WTC11 (cell line): ENCODE measurements around the gene RPS24. TPM values are rescaled to one million over a fixed set of nuclear protein-coding genes. Genes with fewer than 3 reads are reported as not detected.

Source experiments
- ATAC-seq: fragments of 200-7000 bp; cut with Tn5 transposase; 2 replicates; pipeline ENCODE4 v1.10.0; 2021; ENCODE audit warnings: mild to moderate bottlenecking, moderate library complexity
- Bru-seq: library from RNA; stranded (reverse); fragments of 400-500 nt; gene quantifications from one replicate; lab custom pipeline; 2021; lab: Mats Ljungman, UMichigan
- CTCF ChIA-PET: fragments of 300-600 bp; sonication (Branson Sonifier 250); formaldehyde crosslinking; loops from one replicate; lab custom pipeline; 2021; ENCODE audit warnings: antibody characterized with exemption; lab: Charles Lee
- POLR2A ChIA-PET: fragments of 350-600 bp; sonication (Branson Sonifier 250); formaldehyde crosslinking; loops from one replicate; lab custom pipeline; 2021; ENCODE audit warnings: antibody characterized with exemption; lab: Charles Lee
- DNase-seq: peaks from one replicate; pipeline ENCODE4 v3.0.0; 2021; ENCODE audit warnings: low spot score
- H3K27ac Mint-ChIP-seq: 2 replicates; pipeline ENCODE4 v1.8.0; 2021; ENCODE audit warnings: mixed read lengths
- H3K27me3 Mint-ChIP-seq: 2 replicates; pipeline ENCODE4 v1.8.0; 2021; ENCODE audit warnings: low read depth, mild to moderate bottlenecking, moderate library complexity, mixed read lengths
- H3K36me3 Mint-ChIP-seq: 2 replicates; pipeline ENCODE4 v1.8.0; 2021; ENCODE audit warnings: mixed read lengths
- H3K4me1 Mint-ChIP-seq: 2 replicates; pipeline ENCODE4 v1.8.0; 2022; ENCODE audit warnings: mixed read lengths
- H3K4me3 Mint-ChIP-seq: 2 replicates; pipeline ENCODE4 v1.8.0; 2021; ENCODE audit warnings: mild to moderate bottlenecking, moderate library complexity, mixed read lengths
- H3K9me3 Mint-ChIP-seq: 2 replicates; pipeline ENCODE4 v1.8.0; 2021; ENCODE audit warnings: mixed read lengths
- CREM ChIP-seq: sonication (generic); formaldehyde crosslinking; IDR thresholded peaks from 2 replicates; pipeline ENCODE4 v1.8.1; 2022; ENCODE audit warnings: mild to moderate bottlenecking, missing genetic modification reagents, moderate library complexity
- ETV6 ChIP-seq: sonication (generic); formaldehyde crosslinking; IDR thresholded peaks from 2 replicates; pipeline ENCODE4 v1.8.1; 2022; ENCODE audit warnings: mild to moderate bottlenecking, missing genetic modification reagents
- FOXP1 ChIP-seq: sonication (generic); formaldehyde crosslinking; IDR thresholded peaks from 2 replicates; pipeline ENCODE4 v1.8.0; 2022; ENCODE audit warnings: missing genetic modification reagents, mild to moderate bottlenecking, moderate library complexity, borderline replicate concordance
- NFYB ChIP-seq: sonication (generic); formaldehyde crosslinking; conservative IDR thresholded peaks from 2 replicates; pipeline ENCODE4 v1.8.0; 2022; ENCODE audit warnings: low read depth, missing genetic modification reagents
- PRRX2 ChIP-seq: fragments of 250-450 bp; sonication (Bioruptor Pico); IDR thresholded peaks from 2 replicates; pipeline ENCODE4 v1.8.0; 2021; ENCODE audit warnings: mild to moderate bottlenecking
- SMAD3 ChIP-seq: sonication (generic); formaldehyde crosslinking; IDR thresholded peaks from 2 replicates; pipeline ENCODE4 v1.8.0; 2022; ENCODE audit warnings: missing genetic modification reagents, mild to moderate bottlenecking, borderline replicate concordance
- SMAD4 ChIP-seq: sonication (generic); formaldehyde crosslinking; IDR thresholded peaks from 2 replicates; pipeline ENCODE4 v1.8.0; 2022; ENCODE audit warnings: mild to moderate bottlenecking, missing genetic modification reagents
- SP1 ChIP-seq: sonication (generic); formaldehyde crosslinking; conservative IDR thresholded peaks from 2 replicates; pipeline ENCODE4 v1.8.1; 2022; ENCODE audit warnings: missing genetic modification reagents
- TEAD1 ChIP-seq: sonication (generic); formaldehyde crosslinking; IDR thresholded peaks from 2 replicates; pipeline ENCODE4 v1.8.0; 2022; ENCODE audit warnings: mild to moderate bottlenecking, missing genetic modification reagents
- ZNF416 ChIP-seq: fragments of 250-450 bp; sonication (Bioruptor Pico); IDR thresholded peaks from 2 replicates; pipeline ENCODE4 v1.9.0; 2021; ENCODE audit warnings: mild to moderate bottlenecking, inconsistent platforms
- long read RNA-seq, 3 experiments: library from RNA in 1 of 3; library from capped mRNA in 1 of 3; library from polyadenylated mRNA in 1 of 3; unstranded in 2 of 3; stranded (forward) in 1 of 3; transcript quantifications; one replicate each; pipeline ENCODE4 v2.0.0, GENCODE V29; 2021
- total RNA-seq: library from RNA; stranded (reverse); gene quantifications from 3 replicates; pipeline ENCODE4 v1.2.3, GENCODE V29; 2021
- TF ChIP-seq, protein P1 (sequence below): fragments of 250-450 bp; sonication (Bioruptor Pico); IDR thresholded peaks from 2 replicates; pipeline ENCODE4 v1.8.0; 2021; ENCODE audit warnings: mild to moderate bottlenecking
- TF ChIP-seq, protein P2 (sequence below): sonication (generic); formaldehyde crosslinking; IDR thresholded peaks from 2 replicates; pipeline ENCODE4 v1.8.1; 2023; ENCODE audit warnings: mild to moderate bottlenecking, moderate library complexity, missing genetic modification reagents
- TF ChIP-seq, protein P3 (sequence below): sonication (generic); formaldehyde crosslinking; IDR thresholded peaks from 2 replicates; pipeline ENCODE4 v1.8.0; 2022; ENCODE audit warnings: mild to moderate bottlenecking, missing genetic modification reagents
- TF ChIP-seq, protein P4 (sequence below): sonication (generic); formaldehyde crosslinking; IDR thresholded peaks from 2 replicates; pipeline ENCODE4 v1.8.0; 2023; ENCODE audit warnings: missing genetic modification reagents, mild to moderate bottlenecking, borderline replicate concordance
- TF ChIP-seq, protein P5 (sequence below): fragments of 250-450 bp; sonication (Bioruptor Pico); IDR thresholded peaks from 2 replicates; pipeline ENCODE4 v1.9.0; 2021; ENCODE audit warnings: mild to moderate bottlenecking
- TF ChIP-seq, protein P6 (sequence below): fragments of 250-450 bp; sonication (Bioruptor Pico); IDR thresholded peaks from 2 replicates; pipeline ENCODE4 v1.9.0; 2021; ENCODE audit warnings: mild to moderate bottlenecking, borderline replicate concordance

Gene RPS24
- total RNA-seq (1,819 to 2,002 TPM (median 1,916 TPM) in 3 replicates), Bru-seq, nascent RNA (percentile 99 among the genes with signal in this experiment)
- long read RNA-seq, experiment 1, transcript RPS24-210 (4 exons, 1,008 nt), result minor isoform, 7 of 374 reads
- long read RNA-seq, experiment 1, transcript RPS24-214 (5 exons, 634 nt), result major isoform, 246 of 374 reads
- long read RNA-seq, experiment 1, transcript RPS24-211 (1 exons, 2,146 nt), result minor isoform, 15 of 374 reads
- long read RNA-seq, experiment 1, partial matches to known transcripts, result 92 of 374 reads
- long read RNA-seq, experiment 1, other reads (novel, unspliced or antisense), result 9 of 374 reads
- long read RNA-seq, experiment 2, transcript RPS24-211 (1 exons, 2,146 nt), result minor isoform, 10 of 2,419 reads
- long read RNA-seq, experiment 2, transcript RPS24-219 (6 exons, 684 nt), result minor isoform, 450 of 2,419 reads
- long read RNA-seq, experiment 2, transcript RPS24-214 (5 exons, 634 nt), result major isoform, 812 of 2,419 reads
- long read RNA-seq, experiment 2, transcript RPS24-207 (3 exons, 1,104 nt), result minor isoform, 6 of 2,419 reads
- long read RNA-seq, experiment 2, partial matches to known transcripts, result 772 of 2,419 reads
- long read RNA-seq, experiment 2, other reads (novel, unspliced or antisense), result 359 of 2,419 reads
- long read RNA-seq, experiment 3, partial matches to known transcripts, result 1 of 11 reads
- long read RNA-seq, experiment 3, other reads (novel, unspliced or antisense), result 6 of 11 reads

DNA sequence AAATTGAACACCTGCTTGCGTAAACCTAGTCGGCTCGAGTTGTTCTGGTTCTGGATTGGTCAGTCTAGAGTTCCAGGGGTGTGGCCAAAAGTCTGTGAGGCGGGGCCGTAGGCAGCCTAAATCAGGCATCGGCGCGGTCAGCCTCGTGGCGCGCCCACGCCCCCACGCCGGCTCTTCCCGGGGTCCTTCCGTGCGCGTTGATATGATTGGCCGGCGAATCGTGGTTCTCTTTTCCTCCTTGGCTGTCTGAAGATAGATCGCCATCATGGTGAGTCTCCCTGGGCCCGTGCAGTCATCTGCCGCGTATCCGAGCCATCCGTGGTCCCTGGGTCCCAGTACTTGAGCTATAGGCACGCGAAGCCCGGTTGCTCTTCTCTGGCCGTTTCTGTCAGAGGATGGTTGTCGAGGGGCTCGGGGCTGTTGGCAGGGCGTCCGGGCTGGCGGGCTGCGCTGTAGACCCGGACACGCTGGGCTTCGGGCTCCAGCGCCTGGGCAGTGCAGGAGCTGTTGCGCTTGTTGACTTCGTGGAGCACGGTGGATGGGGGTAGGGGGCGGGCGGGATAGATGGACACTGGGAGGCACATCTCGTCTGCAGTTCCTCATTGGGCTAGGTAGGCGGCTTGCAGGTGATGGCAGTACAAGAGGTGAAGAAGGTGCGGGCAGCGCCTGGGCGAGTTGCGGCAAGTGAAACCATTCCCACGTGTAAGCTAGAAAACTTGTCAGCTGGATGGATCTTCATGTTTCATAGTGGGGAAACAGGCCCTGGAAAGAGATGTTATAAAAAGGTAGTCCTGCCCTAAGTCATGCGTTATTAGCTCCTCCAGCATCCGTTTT is at the start of gene RPS24:
RPS24 (plus strand) TSS at position 227 of the 834 bp plus-strand sequence; CDS start at position 266, 39 bp downstream.
- peaks cover 47% of the 10 kb centered on the region for H3K4me1 Mint-ChIP-seq
- H3K4me3 Mint-ChIP-seq, result peak within 1 kb of the TSS; percentile 86
- ChIA-PET POLR2A (no interaction called here), CTCF (interaction anchor here (0.6 to 1.0 kb wide), 2 partner anchors 14 to 144 kb away, joined by 3 to 4 read pairs; no protein-coding TSS in a partner anchor)
- no peaks in the 10 kb centered on the region for H3K27me3 Mint-ChIP-seq
- peak; percentile 88 for ATAC-seq
- peak; percentile 92 for DNase-seq
- peak within 1 kb of the TSS; percentile 91 for H3K27ac Mint-ChIP-seq
- no peaks in the 10 kb centered on the region for H3K9me3 Mint-ChIP-seq
- H3K36me3 Mint-ChIP-seq, result peaks cover 47% of the 10 kb centered on the region
- TF ChIP-seq NFYB (CRISPR knock-in tag), result peak; percentile 67
- TF ChIP-seq PRRX2, result peak; percentile 78; the same call in 1 of the 2 replicates
- TF ChIP-seq, protein P1, sequence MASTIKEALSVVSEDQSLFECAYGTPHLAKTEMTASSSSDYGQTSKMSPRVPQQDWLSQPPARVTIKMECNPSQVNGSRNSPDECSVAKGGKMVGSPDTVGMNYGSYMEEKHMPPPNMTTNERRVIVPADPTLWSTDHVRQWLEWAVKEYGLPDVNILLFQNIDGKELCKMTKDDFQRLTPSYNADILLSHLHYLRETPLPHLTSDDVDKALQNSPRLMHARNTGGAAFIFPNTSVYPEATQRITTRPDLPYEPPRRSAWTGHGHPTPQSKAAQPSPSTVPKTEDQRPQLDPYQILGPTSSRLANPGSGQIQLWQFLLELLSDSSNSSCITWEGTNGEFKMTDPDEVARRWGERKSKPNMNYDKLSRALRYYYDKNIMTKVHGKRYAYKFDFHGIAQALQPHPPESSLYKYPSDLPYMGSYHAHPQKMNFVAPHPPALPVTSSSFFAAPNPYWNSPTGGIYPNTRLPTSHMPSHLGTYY (CRISPR knock-in tag), result 0 out of 2 replicates have a peak, but pooled peaks have one; percentile 28
- no peak for TF ChIP-seq SMAD4 (CRISPR knock-in tag)
- TF ChIP-seq, protein P2, sequence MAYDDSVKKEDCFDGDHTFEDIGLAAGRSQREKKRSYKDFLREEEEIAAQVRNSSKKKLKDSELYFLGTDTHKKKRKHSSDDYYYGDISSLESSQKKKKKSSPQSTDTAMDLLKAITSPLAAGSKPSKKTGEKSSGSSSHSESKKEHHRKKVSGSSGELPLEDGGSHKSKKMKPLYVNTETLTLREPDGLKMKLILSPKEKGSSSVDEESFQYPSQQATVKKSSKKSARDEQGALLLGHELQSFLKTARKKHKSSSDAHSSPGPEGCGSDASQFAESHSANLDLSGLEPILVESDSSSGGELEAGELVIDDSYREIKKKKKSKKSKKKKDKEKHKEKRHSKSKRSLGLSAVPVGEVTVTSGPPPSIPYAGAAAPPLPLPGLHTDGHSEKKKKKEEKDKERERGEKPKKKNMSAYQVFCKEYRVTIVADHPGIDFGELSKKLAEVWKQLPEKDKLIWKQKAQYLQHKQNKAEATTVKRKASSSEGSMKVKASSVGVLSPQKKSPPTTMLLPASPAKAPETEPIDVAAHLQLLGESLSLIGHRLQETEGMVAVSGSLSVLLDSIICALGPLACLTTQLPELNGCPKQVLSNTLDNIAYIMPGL, result peak; percentile 47; the same call in 1 of the 2 replicates
- 0 out of 2 replicates have a peak, but pooled peaks have one; percentile 21 for TF ChIP-seq SMAD3
- TF ChIP-seq, protein P3, sequence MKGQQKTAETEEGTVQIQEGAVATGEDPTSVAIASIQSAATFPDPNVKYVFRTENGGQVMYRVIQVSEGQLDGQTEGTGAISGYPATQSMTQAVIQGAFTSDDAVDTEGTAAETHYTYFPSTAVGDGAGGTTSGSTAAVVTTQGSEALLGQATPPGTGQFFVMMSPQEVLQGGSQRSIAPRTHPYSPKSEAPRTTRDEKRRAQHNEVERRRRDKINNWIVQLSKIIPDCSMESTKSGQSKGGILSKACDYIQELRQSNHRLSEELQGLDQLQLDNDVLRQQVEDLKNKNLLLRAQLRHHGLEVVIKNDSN (CRISPR knock-in tag), result 0 out of 2 replicates have a peak, but pooled peaks have one; percentile 36
- peak; percentile 85 for TF ChIP-seq SP1 (CRISPR knock-in tag)
- TF ChIP-seq, protein P4, sequence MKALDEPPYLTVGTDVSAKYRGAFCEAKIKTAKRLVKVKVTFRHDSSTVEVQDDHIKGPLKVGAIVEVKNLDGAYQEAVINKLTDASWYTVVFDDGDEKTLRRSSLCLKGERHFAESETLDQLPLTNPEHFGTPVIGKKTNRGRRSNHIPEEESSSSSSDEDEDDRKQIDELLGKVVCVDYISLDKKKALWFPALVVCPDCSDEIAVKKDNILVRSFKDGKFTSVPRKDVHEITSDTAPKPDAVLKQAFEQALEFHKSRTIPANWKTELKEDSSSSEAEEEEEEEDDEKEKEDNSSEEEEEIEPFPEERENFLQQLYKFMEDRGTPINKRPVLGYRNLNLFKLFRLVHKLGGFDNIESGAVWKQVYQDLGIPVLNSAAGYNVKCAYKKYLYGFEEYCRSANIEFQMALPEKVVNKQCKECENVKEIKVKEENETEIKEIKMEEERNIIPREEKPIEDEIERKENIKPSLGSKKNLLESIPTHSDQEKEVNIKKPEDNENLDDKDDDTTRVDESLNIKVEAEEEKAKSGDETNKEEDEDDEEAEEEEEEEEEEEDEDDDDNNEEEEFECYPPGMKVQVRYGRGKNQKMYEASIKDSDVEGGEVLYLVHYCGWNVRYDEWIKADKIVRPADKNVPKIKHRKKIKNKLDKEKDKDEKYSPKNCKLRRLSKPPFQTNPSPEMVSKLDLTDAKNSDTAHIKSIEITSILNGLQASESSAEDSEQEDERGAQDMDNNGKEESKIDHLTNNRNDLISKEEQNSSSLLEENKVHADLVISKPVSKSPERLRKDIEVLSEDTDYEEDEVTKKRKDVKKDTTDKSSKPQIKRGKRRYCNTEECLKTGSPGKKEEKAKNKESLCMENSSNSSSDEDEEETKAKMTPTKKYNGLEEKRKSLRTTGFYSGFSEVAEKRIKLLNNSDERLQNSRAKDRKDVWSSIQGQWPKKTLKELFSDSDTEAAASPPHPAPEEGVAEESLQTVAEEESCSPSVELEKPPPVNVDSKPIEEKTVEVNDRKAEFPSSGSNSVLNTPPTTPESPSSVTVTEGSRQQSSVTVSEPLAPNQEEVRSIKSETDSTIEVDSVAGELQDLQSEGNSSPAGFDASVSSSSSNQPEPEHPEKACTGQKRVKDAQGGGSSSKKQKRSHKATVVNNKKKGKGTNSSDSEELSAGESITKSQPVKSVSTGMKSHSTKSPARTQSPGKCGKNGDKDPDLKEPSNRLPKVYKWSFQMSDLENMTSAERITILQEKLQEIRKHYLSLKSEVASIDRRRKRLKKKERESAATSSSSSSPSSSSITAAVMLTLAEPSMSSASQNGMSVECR (CRISPR knock-in tag), result no peak
- TF ChIP-seq, protein P5, sequence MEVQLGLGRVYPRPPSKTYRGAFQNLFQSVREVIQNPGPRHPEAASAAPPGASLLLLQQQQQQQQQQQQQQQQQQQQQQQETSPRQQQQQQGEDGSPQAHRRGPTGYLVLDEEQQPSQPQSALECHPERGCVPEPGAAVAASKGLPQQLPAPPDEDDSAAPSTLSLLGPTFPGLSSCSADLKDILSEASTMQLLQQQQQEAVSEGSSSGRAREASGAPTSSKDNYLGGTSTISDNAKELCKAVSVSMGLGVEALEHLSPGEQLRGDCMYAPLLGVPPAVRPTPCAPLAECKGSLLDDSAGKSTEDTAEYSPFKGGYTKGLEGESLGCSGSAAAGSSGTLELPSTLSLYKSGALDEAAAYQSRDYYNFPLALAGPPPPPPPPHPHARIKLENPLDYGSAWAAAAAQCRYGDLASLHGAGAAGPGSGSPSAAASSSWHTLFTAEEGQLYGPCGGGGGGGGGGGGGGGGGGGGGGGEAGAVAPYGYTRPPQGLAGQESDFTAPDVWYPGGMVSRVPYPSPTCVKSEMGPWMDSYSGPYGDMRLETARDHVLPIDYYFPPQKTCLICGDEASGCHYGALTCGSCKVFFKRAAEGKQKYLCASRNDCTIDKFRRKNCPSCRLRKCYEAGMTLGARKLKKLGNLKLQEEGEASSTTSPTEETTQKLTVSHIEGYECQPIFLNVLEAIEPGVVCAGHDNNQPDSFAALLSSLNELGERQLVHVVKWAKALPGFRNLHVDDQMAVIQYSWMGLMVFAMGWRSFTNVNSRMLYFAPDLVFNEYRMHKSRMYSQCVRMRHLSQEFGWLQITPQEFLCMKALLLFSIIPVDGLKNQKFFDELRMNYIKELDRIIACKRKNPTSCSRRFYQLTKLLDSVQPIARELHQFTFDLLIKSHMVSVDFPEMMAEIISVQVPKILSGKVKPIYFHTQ (CRISPR knock-in tag), result no peak
- peak; percentile 38; the same call in 1 of the 2 replicates for TF ChIP-seq TEAD1 (CRISPR knock-in tag)
- TF ChIP-seq ZNF416, result peak; percentile 91; the same call in 1 of the 2 replicates
- peak; percentile 84 for TF ChIP-seq CREM (CRISPR knock-in tag)
- peak; percentile 54; the same call in 1 of the 2 replicates for TF ChIP-seq ETV6
- peak; percentile 87; the same call in 1 of the 2 replicates for TF ChIP-seq FOXP1
- TF ChIP-seq, protein P6, sequence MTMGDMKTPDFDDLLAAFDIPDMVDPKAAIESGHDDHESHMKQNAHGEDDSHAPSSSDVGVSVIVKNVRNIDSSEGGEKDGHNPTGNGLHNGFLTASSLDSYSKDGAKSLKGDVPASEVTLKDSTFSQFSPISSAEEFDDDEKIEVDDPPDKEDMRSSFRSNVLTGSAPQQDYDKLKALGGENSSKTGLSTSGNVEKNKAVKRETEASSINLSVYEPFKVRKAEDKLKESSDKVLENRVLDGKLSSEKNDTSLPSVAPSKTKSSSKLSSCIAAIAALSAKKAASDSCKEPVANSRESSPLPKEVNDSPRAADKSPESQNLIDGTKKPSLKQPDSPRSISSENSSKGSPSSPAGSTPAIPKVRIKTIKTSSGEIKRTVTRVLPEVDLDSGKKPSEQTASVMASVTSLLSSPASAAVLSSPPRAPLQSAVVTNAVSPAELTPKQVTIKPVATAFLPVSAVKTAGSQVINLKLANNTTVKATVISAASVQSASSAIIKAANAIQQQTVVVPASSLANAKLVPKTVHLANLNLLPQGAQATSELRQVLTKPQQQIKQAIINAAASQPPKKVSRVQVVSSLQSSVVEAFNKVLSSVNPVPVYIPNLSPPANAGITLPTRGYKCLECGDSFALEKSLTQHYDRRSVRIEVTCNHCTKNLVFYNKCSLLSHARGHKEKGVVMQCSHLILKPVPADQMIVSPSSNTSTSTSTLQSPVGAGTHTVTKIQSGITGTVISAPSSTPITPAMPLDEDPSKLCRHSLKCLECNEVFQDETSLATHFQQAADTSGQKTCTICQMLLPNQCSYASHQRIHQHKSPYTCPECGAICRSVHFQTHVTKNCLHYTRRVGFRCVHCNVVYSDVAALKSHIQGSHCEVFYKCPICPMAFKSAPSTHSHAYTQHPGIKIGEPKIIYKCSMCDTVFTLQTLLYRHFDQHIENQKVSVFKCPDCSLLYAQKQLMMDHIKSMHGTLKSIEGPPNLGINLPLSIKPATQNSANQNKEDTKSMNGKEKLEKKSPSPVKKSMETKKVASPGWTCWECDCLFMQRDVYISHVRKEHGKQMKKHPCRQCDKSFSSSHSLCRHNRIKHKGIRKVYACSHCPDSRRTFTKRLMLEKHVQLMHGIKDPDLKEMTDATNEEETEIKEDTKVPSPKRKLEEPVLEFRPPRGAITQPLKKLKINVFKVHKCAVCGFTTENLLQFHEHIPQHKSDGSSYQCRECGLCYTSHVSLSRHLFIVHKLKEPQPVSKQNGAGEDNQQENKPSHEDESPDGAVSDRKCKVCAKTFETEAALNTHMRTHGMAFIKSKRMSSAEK (CRISPR knock-in tag), result no peak
